Kidney epithelial cell (primary cell): ENCODE measurements around the gene SPATA19. TPM values are rescaled to one million over a fixed set of nuclear protein-coding genes. Genes with fewer than 3 reads are reported as not detected.

Experiments
- DNase-seq: peaks from one replicate; pipeline ENCODE4 v3.0.0-alpha.2; 2010; ENCODE audit warnings: low read depth
- H3K27me3 ChIP-seq: 2 replicates; pipeline ENCODE4 v1.6.0; 2011; ENCODE audit warnings: low read length; ENCODE audit not compliant: control insufficient read depth, insufficient read depth
- H3K36me3 ChIP-seq: 2 replicates; pipeline ENCODE4 v1.5.1; 2011; ENCODE audit warnings: low read length; ENCODE audit not compliant: control insufficient read depth, insufficient read depth
- H3K4me3 ChIP-seq: 2 replicates; pipeline ENCODE4 v1.5.1; 2011; ENCODE audit warnings: low read depth, mild to moderate bottlenecking, control low read depth, low read length
- total RNA-seq: library from RNA; depleted of rRNA; stranded (reverse); fragments of >200 nt; gene quantifications from 2 replicates; pipeline ENCODE4 v1.2.3, GENCODE V29; 2015
- TF ChIP-seq, protein P1 (sequence below): IDR thresholded peaks from 2 replicates; pipeline ENCODE4 v1.5.1; 2011; ENCODE audit warnings: mild to moderate bottlenecking, moderate library complexity, low read length, control low read depth, inconsistent platforms; ENCODE audit not compliant: insufficient read depth, poor library complexity, severe bottlenecking

Gene SPATA19
- total RNA-seq, 1 donor from 2014 or later, result not detected

DNA sequence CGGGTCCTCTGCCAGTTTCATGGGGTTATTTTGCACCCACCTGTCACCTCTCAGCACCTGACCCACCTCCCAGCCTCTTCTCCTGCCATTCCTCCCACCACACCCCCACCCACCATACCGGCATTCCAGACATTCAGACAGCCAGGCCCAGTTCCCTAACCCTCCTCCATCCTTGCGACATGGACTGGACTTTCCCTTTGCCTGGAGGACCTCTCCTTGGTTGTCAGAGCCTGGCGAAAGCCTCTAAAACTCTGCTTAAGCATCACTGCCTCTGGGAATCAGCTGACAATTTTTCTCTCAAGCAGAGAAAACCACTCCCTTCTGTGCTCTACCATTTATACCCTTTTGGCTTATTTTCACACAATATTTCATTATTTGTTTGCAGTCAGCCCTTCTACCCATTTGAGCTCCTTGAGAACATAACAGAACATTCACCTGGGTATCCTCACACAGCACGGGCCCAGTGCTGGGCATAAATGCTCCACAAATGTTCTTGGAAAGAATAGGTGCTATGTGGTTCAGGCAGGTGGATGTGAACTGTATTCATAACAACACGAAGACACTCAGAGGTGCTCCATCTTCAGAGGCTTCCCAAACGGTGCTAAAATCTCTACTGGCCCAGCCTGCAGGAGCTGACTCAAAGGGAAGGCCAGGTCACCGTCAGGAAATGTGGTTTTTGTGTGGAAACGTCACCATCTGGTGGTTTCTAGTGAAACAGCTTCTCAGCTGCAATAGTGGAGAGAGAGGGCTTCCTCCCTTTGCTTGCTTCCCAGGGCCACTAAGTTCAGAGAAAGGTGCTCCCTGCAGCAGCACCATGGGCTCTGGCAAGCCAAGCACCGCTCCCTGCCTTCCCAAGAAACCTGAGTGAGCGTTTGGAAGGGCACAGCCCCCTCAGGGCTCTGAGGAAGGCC, 10.4 kb downstream of the SPATA19 start:
- peak; percentile 4 for DNase-seq
- no peaks in the 10 kb centered on the region for H3K27me3 ChIP-seq
- TF ChIP-seq, protein P1, sequence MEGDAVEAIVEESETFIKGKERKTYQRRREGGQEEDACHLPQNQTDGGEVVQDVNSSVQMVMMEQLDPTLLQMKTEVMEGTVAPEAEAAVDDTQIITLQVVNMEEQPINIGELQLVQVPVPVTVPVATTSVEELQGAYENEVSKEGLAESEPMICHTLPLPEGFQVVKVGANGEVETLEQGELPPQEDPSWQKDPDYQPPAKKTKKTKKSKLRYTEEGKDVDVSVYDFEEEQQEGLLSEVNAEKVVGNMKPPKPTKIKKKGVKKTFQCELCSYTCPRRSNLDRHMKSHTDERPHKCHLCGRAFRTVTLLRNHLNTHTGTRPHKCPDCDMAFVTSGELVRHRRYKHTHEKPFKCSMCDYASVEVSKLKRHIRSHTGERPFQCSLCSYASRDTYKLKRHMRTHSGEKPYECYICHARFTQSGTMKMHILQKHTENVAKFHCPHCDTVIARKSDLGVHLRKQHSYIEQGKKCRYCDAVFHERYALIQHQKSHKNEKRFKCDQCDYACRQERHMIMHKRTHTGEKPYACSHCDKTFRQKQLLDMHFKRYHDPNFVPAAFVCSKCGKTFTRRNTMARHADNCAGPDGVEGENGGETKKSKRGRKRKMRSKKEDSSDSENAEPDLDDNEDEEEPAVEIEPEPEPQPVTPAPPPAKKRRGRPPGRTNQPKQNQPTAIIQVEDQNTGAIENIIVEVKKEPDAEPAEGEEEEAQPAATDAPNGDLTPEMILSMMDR, result peak; percentile 38

DNA sequence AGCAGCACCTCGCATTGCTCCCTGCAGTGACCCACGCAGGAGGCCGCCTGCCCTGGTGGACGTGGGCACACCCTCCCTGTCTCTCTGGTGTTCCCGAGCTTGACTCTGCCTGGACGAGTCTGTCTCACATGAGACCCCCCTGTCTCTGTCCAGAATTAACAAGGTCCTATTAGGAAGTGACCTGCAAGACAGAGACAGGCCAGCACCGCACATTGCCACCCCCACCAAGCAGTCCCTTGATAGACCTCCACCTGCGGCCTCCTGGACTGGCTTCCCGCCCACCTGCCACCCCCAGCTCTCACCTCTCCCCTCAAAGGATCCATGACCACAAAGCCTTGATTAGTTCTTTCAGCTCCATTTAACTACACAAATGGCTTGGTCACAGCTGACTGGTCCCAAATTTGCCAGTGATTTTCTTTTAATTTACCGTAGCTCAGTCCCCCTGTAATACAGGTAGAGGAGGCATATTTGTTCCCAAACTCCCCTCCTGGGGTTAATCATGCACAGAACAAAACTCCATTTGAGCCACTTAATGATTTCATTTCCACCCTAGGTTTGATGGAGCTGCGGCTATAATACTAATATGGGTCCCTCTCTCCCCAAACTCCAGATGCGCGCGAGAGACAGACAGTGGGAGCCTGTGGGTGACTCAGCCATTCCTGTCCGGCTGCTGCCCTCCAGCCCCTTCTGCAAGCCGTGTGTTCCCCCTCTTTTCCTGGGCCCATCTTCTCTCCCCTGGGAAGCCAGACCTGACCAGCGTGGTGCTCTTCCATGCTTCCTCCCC, 11.2 kb downstream of the SPATA19 start:
- no peaks in the 10 kb centered on the region for H3K36me3 ChIP-seq
- TF ChIP-seq, protein P1, result no peak
- no peak overlapping the region for H3K4me3 ChIP-seq
- DNase-seq, result no peak
- H3K27me3 ChIP-seq, result no peaks in the 10 kb centered on the region

More for the DNA sequence above, 10.4 kb downstream of the SPATA19 start:
- Histone ChIP-seq H3K36me3 (no peaks in the 10 kb centered on the region), H3K4me3 (no peak overlapping the region)

DNA sequence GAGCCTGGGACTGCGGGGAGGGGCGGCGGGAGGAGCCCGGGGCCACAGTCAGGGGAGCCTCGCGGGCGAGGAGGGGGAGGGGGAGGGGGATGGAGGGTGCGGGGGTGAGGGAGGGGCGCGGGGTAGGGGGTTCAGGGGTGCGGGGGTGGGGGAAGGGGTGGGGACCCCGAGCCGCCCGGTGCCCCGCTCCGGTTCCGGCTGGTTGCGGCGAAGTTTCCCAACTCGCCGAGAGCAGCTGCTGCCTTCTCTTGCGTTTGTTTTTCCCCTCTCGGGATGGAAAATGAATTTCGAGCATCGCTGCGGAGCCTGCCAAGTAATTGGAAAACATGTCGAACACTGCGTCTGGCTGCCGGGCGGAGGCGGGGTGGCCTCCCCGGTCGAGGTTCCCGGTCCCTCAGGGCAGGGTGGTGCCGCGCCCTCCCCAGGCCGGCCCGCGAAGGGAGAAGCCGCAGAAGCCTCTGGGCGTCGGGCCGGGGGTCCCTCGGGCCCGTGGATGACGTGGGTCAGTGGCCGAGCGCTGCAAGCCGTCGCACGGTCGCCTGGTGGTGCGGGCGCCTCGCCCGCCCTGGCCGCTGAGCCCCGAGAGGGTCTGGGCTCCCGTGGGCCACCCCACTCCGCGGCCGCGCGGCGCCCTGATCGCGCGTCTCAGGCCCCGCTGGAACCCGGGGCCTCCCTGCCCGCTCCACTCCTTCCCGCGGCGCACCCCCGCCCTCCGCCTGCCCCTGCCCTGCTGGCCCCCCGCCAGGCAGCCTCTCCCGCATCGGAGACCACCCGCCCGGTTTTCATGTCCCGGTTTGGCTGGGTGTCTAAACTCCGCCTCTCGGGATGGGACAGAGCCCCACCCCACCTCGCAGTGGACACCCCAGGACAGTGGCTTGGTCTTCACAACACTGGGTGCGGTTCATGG, 12.1 kb downstream of the SPATA19 start:
- Histone ChIP-seq H3K36me3 (no peaks in the 10 kb centered on the region), H3K27me3 (no peaks in the 10 kb centered on the region), H3K4me3 (no peak overlapping the region)
- DNase-seq, result no peak
- TF ChIP-seq, protein P1, result no peak

DNA sequence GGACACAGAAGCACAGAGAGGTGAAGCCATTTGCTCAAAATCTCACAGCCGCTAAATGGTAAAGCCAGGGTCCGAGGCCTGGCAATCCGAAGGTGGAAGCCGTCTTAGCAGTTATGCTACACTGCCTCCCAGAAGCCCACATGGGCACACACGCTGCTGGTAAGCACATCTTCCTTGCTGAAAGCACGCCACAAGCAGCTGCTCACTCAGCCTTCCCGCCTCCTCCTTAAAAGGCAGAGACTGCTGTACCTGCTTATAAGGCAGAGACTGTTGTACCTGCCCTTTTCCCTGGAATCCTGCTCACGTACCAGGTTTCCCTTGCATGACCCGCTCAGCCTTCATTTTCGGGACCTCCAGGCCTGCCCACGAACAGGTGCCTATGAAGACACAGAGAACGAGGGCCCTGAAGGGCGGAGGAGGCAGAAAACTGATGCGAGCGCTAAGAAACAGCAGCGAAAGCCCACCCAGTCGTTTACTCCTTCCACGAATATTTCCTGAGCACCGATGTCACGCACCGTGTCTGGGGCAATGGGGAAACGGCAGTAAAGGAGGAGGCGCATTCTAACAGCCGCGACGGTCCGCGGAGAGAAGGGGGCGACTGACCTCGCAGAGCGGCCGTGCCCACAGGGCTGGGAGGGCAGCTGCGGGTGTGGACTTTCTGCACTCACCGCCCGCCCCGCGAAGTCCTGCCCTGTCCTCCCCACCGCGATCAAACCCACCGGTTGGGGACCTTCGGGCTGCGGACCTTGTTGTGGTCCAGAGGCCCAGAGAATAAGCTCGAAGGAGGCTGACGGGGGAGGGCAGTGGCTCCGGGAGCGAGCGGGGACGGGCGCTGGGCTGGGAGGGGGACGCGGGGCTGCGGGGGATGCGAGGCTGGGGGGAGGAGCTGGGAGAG, 13.0 kb downstream of the SPATA19 start:
- Histone ChIP-seq H3K4me3 (no peak overlapping the region), H3K27me3 (no peaks in the 10 kb centered on the region), H3K36me3 (no peaks in the 10 kb centered on the region)
- DNase-seq, result no peak
- TF ChIP-seq, protein P1, result no peak
